Astrocyte (in vitro differentiated cells and primary cell): ENCODE data around the gene UBR2. TPM values are rescaled to one million over a fixed set of nuclear protein-coding genes. Genes with fewer than 3 reads are reported as not detected.

Experiments
- DNase-seq: peaks from one replicate; pipeline ENCODE4 v3.0.0-alpha.2; 2010; ENCODE audit warnings: low read depth
- FAIRE-seq: peaks from 2 replicates; lab custom pipeline; 2011; peaks lifted over from hg19 to GRCh38; lab: Jason Lieb, UNC
- H2AFZ ChIP-seq: 2 replicates; pipeline ENCODE4 v1.6.0; 2012; ENCODE audit warnings: low read depth, low read length, inconsistent platforms
- H3K27ac ChIP-seq: 2 replicates; pipeline ENCODE4 v1.5.1; 2011; ENCODE audit warnings: low read depth, low read length, inconsistent platforms
- H3K27me3 ChIP-seq: 2 replicates; pipeline ENCODE4 v1.6.0; 2011; ENCODE audit warnings: low read length, inconsistent platforms; ENCODE audit not compliant: insufficient read depth
- H3K36me3 ChIP-seq: 2 replicates; pipeline ENCODE4 v1.5.1; 2011; ENCODE audit warnings: low read length, inconsistent platforms; ENCODE audit not compliant: insufficient read depth
- H3K4me1 ChIP-seq: 2 replicates; pipeline ENCODE4 v1.5.1; 2011; ENCODE audit warnings: low read length, inconsistent platforms; ENCODE audit not compliant: insufficient read depth
- H3K4me2 ChIP-seq: 2 replicates; pipeline ENCODE4 v1.6.0; 2012; ENCODE audit warnings: low read length, inconsistent platforms
- H3K4me3 ChIP-seq: 2 replicates; pipeline ENCODE4 v1.5.1; 2011; ENCODE audit warnings: low read depth, mild to moderate bottlenecking, low read length, inconsistent platforms; ENCODE audit not compliant: insufficient read depth
- H3K79me2 ChIP-seq: 2 replicates; pipeline ENCODE4 v1.6.0; 2012; ENCODE audit warnings: mild to moderate bottlenecking, low read length, inconsistent platforms; ENCODE audit not compliant: insufficient read depth
- H3K9ac ChIP-seq: 2 replicates; pipeline ENCODE4 v1.6.0; 2012; ENCODE audit warnings: mild to moderate bottlenecking, low read length, inconsistent platforms
- H3K9me3 ChIP-seq: 2 replicates; pipeline ENCODE4 v1.5.1; 2012; ENCODE audit warnings: low read depth, mild to moderate bottlenecking, low read length, inconsistent platforms; ENCODE audit not compliant: insufficient read depth
- H4K20me1 ChIP-seq: 2 replicates; pipeline ENCODE4 v1.6.0; 2012; ENCODE audit warnings: low read length, inconsistent platforms; ENCODE audit not compliant: insufficient read depth
- H3K27ac Mint-ChIP-seq: one replicate; pipeline ENCODE4 v1.8.0; 2021; ENCODE audit warnings: mild to moderate bottlenecking, mixed read lengths; ENCODE audit not compliant: unreplicated experiment
- H3K27me3 Mint-ChIP-seq: one replicate; pipeline ENCODE4 v1.8.0; 2021; ENCODE audit warnings: low read depth, mixed read lengths; ENCODE audit not compliant: unreplicated experiment
- H3K36me3 Mint-ChIP-seq: one replicate; pipeline ENCODE4 v1.8.0; 2021; ENCODE audit warnings: low read depth, mixed read lengths; ENCODE audit not compliant: unreplicated experiment
- H3K4me1 Mint-ChIP-seq: one replicate; pipeline ENCODE4 v1.8.0; 2021; ENCODE audit warnings: low read depth, mixed read lengths; ENCODE audit not compliant: unreplicated experiment
- H3K4me3 Mint-ChIP-seq: one replicate; pipeline ENCODE4 v1.8.0; 2021; ENCODE audit warnings: mild to moderate bottlenecking, moderate library complexity, mixed read lengths; ENCODE audit not compliant: unreplicated experiment
- H3K9me3 Mint-ChIP-seq: one replicate; pipeline ENCODE4 v1.8.0; 2021; ENCODE audit warnings: mild to moderate bottlenecking, mixed read lengths; ENCODE audit not compliant: unreplicated experiment
- EZH2 ChIP-seq: IDR thresholded peaks from 2 replicates; pipeline ENCODE4 v1.6.1; 2012; ENCODE audit warnings: mild to moderate bottlenecking, low read length, inconsistent platforms; ENCODE audit not compliant: insufficient read depth
- total RNA-seq: library from RNA; stranded (reverse); gene quantifications from 2 replicates; pipeline ENCODE4 v1.2.1, GENCODE V29; 2021
- TF ChIP-seq, protein P1 (sequence below): IDR thresholded peaks from 2 replicates; pipeline ENCODE4 v1.5.1; 2011; ENCODE audit warnings: low read depth, mild to moderate bottlenecking, inconsistent platforms, low read length, moderate library complexity; ENCODE audit not compliant: insufficient read depth

Gene UBR2
- total RNA-seq, 1 donor from 2014 or later: 23.3 TPM

DNA sequence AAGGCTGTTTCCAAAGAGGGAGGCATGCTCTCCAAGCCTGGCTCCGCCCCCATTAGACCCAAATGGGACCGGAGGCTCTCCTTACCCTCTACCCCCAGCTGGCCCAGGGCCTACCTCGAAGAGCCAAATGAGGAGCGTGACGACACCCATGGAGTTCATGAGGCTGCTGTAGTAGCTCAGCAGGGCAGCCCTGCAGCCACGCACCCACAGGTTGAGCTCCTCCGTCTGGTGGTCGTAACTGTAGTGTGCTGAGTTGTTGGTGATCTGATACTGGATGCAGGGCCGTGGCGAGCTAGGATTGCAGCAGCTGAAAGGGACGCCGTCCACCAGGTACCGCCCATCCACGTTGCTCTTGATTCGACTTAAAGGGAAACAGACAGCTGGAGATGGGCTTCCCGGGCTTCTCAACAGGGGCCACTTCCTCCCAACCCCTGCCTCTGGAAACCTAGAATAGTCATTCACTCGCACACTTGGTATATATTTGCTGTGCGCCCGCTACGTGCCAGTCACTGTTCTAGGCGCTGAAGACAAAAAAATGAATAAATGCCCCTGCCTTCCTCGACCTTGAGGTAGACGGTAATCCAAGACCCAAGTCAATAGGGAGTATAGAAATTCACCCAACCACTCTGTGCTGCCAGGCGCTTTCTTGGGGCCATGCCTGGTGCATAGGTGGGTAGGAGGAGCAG, 140.6 kb downstream of the UBR2 start:
- Histone ChIP-seq H3K4me3 (peak overlapping the region; percentile 43), H3K9ac (peak overlapping the region; percentile 58), H2AFZ (peak overlapping the region; percentile 83), H3K4me1 (peaks cover 9% of the 10 kb centered on the region), H3K36me3 (no peaks in the 10 kb centered on the region), H3K9me3 (no peaks in the 10 kb centered on the region), H3K27ac (no peak overlapping the region), H3K27me3 (no peaks in the 10 kb centered on the region), H4K20me1 (no peaks in the 10 kb centered on the region), H3K4me2 (peak overlapping the region; percentile 80), H3K79me2 (no peaks in the 10 kb centered on the region)
- Mint-ChIP-seq H3K36me3 (peaks cover 4% of the 10 kb centered on the region), H3K27me3 (peaks cover 5% of the 10 kb centered on the region), H3K4me1 (peaks cover 4% of the 10 kb centered on the region), H3K27ac (no peak overlapping the region), H3K4me3 (no peak overlapping the region), H3K9me3 (no peaks in the 10 kb centered on the region)
- DNase-seq: no peak
- TF ChIP-seq EZH2: no peak
- TF ChIP-seq, protein P1, sequence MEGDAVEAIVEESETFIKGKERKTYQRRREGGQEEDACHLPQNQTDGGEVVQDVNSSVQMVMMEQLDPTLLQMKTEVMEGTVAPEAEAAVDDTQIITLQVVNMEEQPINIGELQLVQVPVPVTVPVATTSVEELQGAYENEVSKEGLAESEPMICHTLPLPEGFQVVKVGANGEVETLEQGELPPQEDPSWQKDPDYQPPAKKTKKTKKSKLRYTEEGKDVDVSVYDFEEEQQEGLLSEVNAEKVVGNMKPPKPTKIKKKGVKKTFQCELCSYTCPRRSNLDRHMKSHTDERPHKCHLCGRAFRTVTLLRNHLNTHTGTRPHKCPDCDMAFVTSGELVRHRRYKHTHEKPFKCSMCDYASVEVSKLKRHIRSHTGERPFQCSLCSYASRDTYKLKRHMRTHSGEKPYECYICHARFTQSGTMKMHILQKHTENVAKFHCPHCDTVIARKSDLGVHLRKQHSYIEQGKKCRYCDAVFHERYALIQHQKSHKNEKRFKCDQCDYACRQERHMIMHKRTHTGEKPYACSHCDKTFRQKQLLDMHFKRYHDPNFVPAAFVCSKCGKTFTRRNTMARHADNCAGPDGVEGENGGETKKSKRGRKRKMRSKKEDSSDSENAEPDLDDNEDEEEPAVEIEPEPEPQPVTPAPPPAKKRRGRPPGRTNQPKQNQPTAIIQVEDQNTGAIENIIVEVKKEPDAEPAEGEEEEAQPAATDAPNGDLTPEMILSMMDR: no peak
- FAIRE-seq: no peak

DNA sequence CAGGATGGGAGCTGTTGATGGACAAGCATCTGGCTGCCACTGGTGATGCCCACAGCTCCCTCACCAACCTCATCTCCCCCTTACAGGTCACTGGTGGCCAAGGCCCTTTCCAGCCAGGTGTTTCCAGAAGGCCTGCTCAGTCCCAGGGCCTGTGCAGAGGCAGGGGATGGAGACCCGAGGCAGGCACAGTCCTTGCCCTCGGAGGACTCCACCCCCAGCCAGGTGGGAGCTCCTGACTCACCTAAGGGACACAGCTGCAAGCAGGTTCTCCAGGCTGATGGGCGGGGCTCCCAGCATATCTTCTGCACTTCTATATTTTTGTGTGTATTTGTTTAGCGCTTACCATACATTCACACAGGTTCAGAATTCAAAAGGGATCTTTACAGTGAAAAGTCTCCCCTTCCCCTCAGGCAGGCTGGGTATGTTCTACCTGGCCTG, 141.1 kb downstream of the UBR2 start:
- no peak overlapping the region for H3K27ac Mint-ChIP-seq

More for the DNA sequence above, 141.1 kb downstream of the UBR2 start:
- Histone ChIP-seq H4K20me1 (no peaks in the 10 kb centered on the region), H3K4me2 (no peak overlapping the region), H3K9ac (no peak overlapping the region), H3K79me2 (no peaks in the 10 kb centered on the region), H3K36me3 (no peaks in the 10 kb centered on the region), H3K27ac (no peak overlapping the region), H3K4me3 (no peak overlapping the region), H2AFZ (no peak overlapping the region), H3K9me3 (no peaks in the 10 kb centered on the region), H3K27me3 (no peaks in the 10 kb centered on the region), H3K4me1 (peaks cover 11% of the 10 kb centered on the region)
- peaks cover 5% of the 10 kb centered on the region for H3K27me3 Mint-ChIP-seq
- DNase-seq: no peak
- no peak for FAIRE-seq
- H3K36me3 Mint-ChIP-seq: peaks cover 4% of the 10 kb centered on the region
- no peaks in the 10 kb centered on the region for H3K9me3 Mint-ChIP-seq
- no peak overlapping the region for H3K4me3 Mint-ChIP-seq
- H3K4me1 Mint-ChIP-seq: peaks cover 4% of the 10 kb centered on the region
- TF ChIP-seq, protein P1: no peak
- no peak for TF ChIP-seq EZH2
